Measurements from ENCODE around the gene CENPVL2. TPM values are rescaled to one million over a fixed set of nuclear protein-coding genes. Genes with fewer than 3 reads are reported as not detected.
"Not testable (repeated sequence)": the region's sequence is repeated elsewhere in the genome, so short reads cannot be mapped to it uniquely, and the experiment has no call there.

Gene CENPVL2
- total and polyA plus RNA-seq, 2 of the 8 experiments (the other 6 are each of a cell fraction or from before 2014, with no cell fraction given), result 3.2 to 8.0 TPM

GRCh38 chrX:51712943-51713647, 30.5 kb upstream of the CENPVL2 start:
- FAIRE-seq, result not testable (repeated sequence)

More at GRCh38 chrX:51712943-51713647, 30.5 kb upstream of the CENPVL2 start:
- H4K20me1 ChIP-seq (replicated peaks in 1 of 2; ENCODE audit: control insufficient read depth in 1 of 2, insufficient read depth in 2 of 2, low read length in 2 of 2); H3K27me3 ChIP-seq (replicated peaks in 1 of 4; ENCODE audit: control insufficient read depth in 3 of 4, extremely low read depth in 1 of 4, insufficient read depth in 3 of 4, low read length in 3 of 4); H3K79me1 ChIP-seq (ENCODE audit: low read depth, low read length); H3K4me2 ChIP-seq (ENCODE audit: insufficient read depth in 1 of 2, low read depth in 2 of 2, low read length in 2 of 2); CTCF ChIA-PET (ENCODE audit: partially characterized antibody); H3K56ac ChIP-seq (replicated peaks; ENCODE audit: insufficient read length, low read depth, low read length); H3K27ac ChIP-seq (ENCODE audit: low read depth, low read length); H3K4me3 ChIP-seq (ENCODE audit: extremely low read depth in 1 of 4, insufficient read depth in 2 of 4, low read depth in 3 of 4, low read length in 4 of 4); H3K9me3 ChIP-seq (ENCODE audit: insufficient read depth in 2 of 2, low read depth in 1 of 2, low read length in 1 of 2); H2AK5ac ChIP-seq (ENCODE audit: low read depth, low read length); H3K9ac ChIP-seq (replicated peaks in 1 of 4; ENCODE audit: extremely low read depth in 1 of 4, low read depth in 3 of 4, low read length in 3 of 4); H4K5ac ChIP-seq (ENCODE audit: insufficient read length, low read depth, low read length); H2BK12ac ChIP-seq (ENCODE audit: low read depth, low read length); H3K4ac ChIP-seq (replicated peaks; ENCODE audit: insufficient read length, low read depth, low read length); H3K79me2 ChIP-seq (ENCODE audit: control insufficient read depth in 1 of 2, insufficient read depth in 2 of 2, low read length in 2 of 2); H3K23me2 ChIP-seq (ENCODE audit: low read depth, low read length); H2BK5ac ChIP-seq (ENCODE audit: low read depth, low read length); H3K36me3 ChIP-seq (ENCODE audit: control insufficient read depth in 2 of 4, insufficient read depth in 4 of 4, low read length in 3 of 4); H4K8ac ChIP-seq (ENCODE audit: extremely low read depth, insufficient read depth, low read length); H2BK20ac ChIP-seq (ENCODE audit: low read length); H3K14ac ChIP-seq (ENCODE audit: insufficient read length); H3K4me1 ChIP-seq (replicated peaks in 1 of 4; ENCODE audit: control insufficient read depth in 3 of 4, insufficient read depth in 4 of 4, low read length in 3 of 4); H2BK15ac ChIP-seq (ENCODE audit: low read length); H3K18ac ChIP-seq (ENCODE audit: extremely low read depth, low read length); H2BK120ac ChIP-seq (replicated peaks; ENCODE audit: low read depth, low read length); H4K91ac ChIP-seq (replicated peaks; ENCODE audit: insufficient read length, low read length); H2AFZ ChIP-seq (ENCODE audit: low read length); H3K23ac ChIP-seq (ENCODE audit: insufficient read length); DNase-seq (ENCODE audit: low read depth in 1 of 2, low spot score in 2 of 2); POLR2A ChIA-PET (ENCODE audit: partially characterized antibody): not testable (repeated sequence)
- no CpG with 5 or more reads among the region's 18 CpGs for WGBS, 2 experiments (ENCODE audit: extremely low coverage in 1 of 2, insufficient coverage in 1 of 2, insufficient read length in 1 of 2, insufficient replicate concordance in 2 of 2, low coverage in 1 of 2, low lambda C conversion rate in 2 of 2, missing lambda C conversion rate in 1 of 2)
